Endodermal cell (in vitro differentiated cells): Measurements from ENCODE around the gene PLPP4. TPM values are rescaled to one million over a fixed set of nuclear protein-coding genes. Genes with fewer than 3 reads are reported as not detected.

Source experiments
- DNase-seq: peaks from one replicate; pipeline ENCODE4 v3.0.0-alpha.2; 2017
- H3K27ac ChIP-seq: 2 replicates; pipeline ENCODE4 v1.5.1; 2013; ENCODE audit warnings: mild to moderate bottlenecking, low read depth, low read length, moderate library complexity
- H3K27me3 ChIP-seq: 2 replicates; pipeline ENCODE4 v1.6.1; 2013; ENCODE audit warnings: mild to moderate bottlenecking, low read length, moderate library complexity; ENCODE audit not compliant: insufficient read depth, control insufficient read depth, poor library complexity, severe bottlenecking
- H3K36me3 ChIP-seq: 2 replicates; pipeline ENCODE4 v1.7.0; 2013; ENCODE audit warnings: mild to moderate bottlenecking, low read length, moderate library complexity; ENCODE audit not compliant: control insufficient read depth, insufficient read depth
- H3K4me1 ChIP-seq: one replicate; pipeline ENCODE4 v1.7.0; 2013; ENCODE audit warnings: low read length; ENCODE audit not compliant: control insufficient read depth, insufficient read depth
- H3K4me3 ChIP-seq: 2 replicates; pipeline ENCODE4 v1.5.1; 2013; ENCODE audit warnings: mild to moderate bottlenecking, low read length, moderate library complexity
- H3K9ac ChIP-seq: 2 replicates; pipeline ENCODE4 v1.6.1; 2013; ENCODE audit warnings: mild to moderate bottlenecking, low read length, moderate library complexity; ENCODE audit not compliant: poor library complexity, severe bottlenecking; ENCODE audit errors: extremely low read depth
- H3K9me3 ChIP-seq: 2 replicates; pipeline ENCODE4 v1.6.1; 2013; ENCODE audit warnings: mild to moderate bottlenecking, low read length, moderate library complexity; ENCODE audit not compliant: control insufficient read depth
- H3K27ac Mint-ChIP-seq: 2 replicates; pipeline ENCODE4 v1.8.0; 2020; ENCODE audit warnings: mixed read lengths
- H3K27me3 Mint-ChIP-seq: 2 replicates; pipeline ENCODE4 v1.8.0; 2021; ENCODE audit warnings: mild to moderate bottlenecking, mixed read lengths; ENCODE audit not compliant: insufficient read depth
- H3K36me3 Mint-ChIP-seq: 2 replicates; pipeline ENCODE4 v1.8.0; 2020; ENCODE audit warnings: low read depth, mixed read lengths
- H3K4me1 Mint-ChIP-seq: 2 replicates; pipeline ENCODE4 v1.8.0; 2020; ENCODE audit warnings: mixed read lengths
- H3K4me3 Mint-ChIP-seq: 2 replicates; pipeline ENCODE4 v1.8.0; 2020; ENCODE audit warnings: mild to moderate bottlenecking, moderate library complexity, mixed read lengths
- H3K9me3 Mint-ChIP-seq: 2 replicates; pipeline ENCODE4 v1.8.0; 2020; ENCODE audit warnings: mild to moderate bottlenecking, mixed read lengths
- WGBS, 2 experiments: methylation state at CpG; one replicate each; pipeline versions ENCODE4 v1.1.5 to v1.1.7; 2013; ENCODE audit warnings: missing lambda C conversion rate in 2 of 2, mixed read lengths in 1 of 2; ENCODE audit not compliant: insufficient coverage in 1 of 2, insufficient read length in 1 of 2; 5-methylcytosine and 5-hydroxymethylcytosine counted together
- total RNA-seq, 2 donors: library from RNA; stranded (reverse); fragmentation: NEBNext Ultra II Directional in 1 of 2; extraction: Animal tissue kit (Norgen Biotek cat#: 25700) in 1 of 2; gene quantifications; 2 replicates in 1 of 2; 3 replicates in 1 of 2; pipeline ENCODE4 v1.2.1, GENCODE V29; 2021
- TF ChIP-seq, protein P1 (sequence below): fragments of 200-600 bp; sonication (generic); conservative IDR thresholded peaks from 2 replicates; pipeline ENCODE4 v1.5.0; 2021; ENCODE audit warnings: antibody characterized with exemption, mild to moderate bottlenecking

Gene PLPP4
- total RNA-seq, 2 donors from 2014 or later = 8.7 to 14.4 TPM

DNA sequence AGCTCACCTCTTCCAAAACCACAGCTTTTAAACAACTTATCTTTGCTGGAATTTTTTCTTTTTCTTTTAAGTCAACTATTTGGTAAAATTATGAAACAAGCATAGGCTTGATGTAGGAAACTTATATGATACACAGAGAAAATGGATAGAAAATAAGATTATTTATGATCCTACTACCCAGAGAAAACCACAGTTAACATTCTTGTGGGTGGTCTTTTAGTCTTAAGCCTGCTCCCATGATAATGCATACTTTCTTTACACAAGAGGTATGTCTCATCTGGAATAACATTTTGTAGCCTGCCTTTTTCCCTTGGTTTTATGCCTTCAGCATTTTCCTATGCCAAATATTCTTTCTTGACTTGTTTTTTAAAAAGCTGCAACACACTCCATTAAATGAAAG is 21.4 kb downstream of the PLPP4 start:
- H3K36me3 Mint-ChIP-seq = peaks cover 22% of the 10 kb centered on the region
- Histone ChIP-seq H3K36me3 (no peaks in the 10 kb centered on the region), H3K4me3 (no peak overlapping the region), H3K9me3 (peaks cover 20% of the 10 kb centered on the region), H3K9ac (no peak overlapping the region), H3K27ac (no peak overlapping the region), H3K4me1 (no peaks in the 10 kb centered on the region), H3K27me3 (no peaks in the 10 kb centered on the region)
- no peak overlapping the region for H3K4me3 Mint-ChIP-seq
- peaks cover 28% of the 10 kb centered on the region for H3K9me3 Mint-ChIP-seq
- H3K4me1 Mint-ChIP-seq = no peaks in the 10 kb centered on the region
- no peak overlapping the region for H3K27ac Mint-ChIP-seq
- TF ChIP-seq, protein P1, sequence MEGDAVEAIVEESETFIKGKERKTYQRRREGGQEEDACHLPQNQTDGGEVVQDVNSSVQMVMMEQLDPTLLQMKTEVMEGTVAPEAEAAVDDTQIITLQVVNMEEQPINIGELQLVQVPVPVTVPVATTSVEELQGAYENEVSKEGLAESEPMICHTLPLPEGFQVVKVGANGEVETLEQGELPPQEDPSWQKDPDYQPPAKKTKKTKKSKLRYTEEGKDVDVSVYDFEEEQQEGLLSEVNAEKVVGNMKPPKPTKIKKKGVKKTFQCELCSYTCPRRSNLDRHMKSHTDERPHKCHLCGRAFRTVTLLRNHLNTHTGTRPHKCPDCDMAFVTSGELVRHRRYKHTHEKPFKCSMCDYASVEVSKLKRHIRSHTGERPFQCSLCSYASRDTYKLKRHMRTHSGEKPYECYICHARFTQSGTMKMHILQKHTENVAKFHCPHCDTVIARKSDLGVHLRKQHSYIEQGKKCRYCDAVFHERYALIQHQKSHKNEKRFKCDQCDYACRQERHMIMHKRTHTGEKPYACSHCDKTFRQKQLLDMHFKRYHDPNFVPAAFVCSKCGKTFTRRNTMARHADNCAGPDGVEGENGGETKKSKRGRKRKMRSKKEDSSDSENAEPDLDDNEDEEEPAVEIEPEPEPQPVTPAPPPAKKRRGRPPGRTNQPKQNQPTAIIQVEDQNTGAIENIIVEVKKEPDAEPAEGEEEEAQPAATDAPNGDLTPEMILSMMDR = no peak
- DNase-seq = no peak
- peaks cover 2% of the 10 kb centered on the region for H3K27me3 Mint-ChIP-seq

DNA sequence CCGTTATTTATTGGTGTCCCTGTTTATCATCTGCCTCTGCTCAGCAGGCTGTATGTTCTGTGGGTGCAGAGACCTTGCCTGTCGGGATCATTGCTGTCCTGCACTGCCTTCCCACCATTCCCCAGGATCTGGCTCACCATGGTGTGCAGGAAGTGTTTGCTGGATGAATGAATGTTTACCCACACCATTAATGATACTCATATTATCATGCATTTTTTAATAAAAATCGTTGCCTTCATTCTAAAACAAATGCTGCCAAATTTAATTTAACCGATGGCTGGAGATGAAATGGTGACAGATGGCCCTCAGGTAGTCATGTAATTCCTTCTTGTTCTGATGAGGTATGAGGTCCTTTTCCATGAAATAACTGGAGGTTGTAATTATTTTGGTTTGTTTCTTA is 22.5 kb downstream of the PLPP4 start:
- TF ChIP-seq, protein P1 = no peak
- Histone ChIP-seq H3K4me3 (no peak overlapping the region), H3K4me1 (no peaks in the 10 kb centered on the region), H3K27ac (no peak overlapping the region), H3K36me3 (no peaks in the 10 kb centered on the region), H3K9ac (no peak overlapping the region), H3K9me3 (peaks cover 21% of the 10 kb centered on the region), H3K27me3 (no peaks in the 10 kb centered on the region)
- no peak for DNase-seq
- no peaks in the 10 kb centered on the region for H3K4me1 Mint-ChIP-seq
- H3K36me3 Mint-ChIP-seq = peaks cover 22% of the 10 kb centered on the region
- peaks cover 29% of the 10 kb centered on the region for H3K9me3 Mint-ChIP-seq
- peaks cover 2% of the 10 kb centered on the region for H3K27me3 Mint-ChIP-seq
- no peak overlapping the region for H3K27ac Mint-ChIP-seq
- no peak overlapping the region for H3K4me3 Mint-ChIP-seq
- WGBS, 2 experiments = 88 to 100% methylated on average over 1 to 4 of the region's 4 CpGs

DNA sequence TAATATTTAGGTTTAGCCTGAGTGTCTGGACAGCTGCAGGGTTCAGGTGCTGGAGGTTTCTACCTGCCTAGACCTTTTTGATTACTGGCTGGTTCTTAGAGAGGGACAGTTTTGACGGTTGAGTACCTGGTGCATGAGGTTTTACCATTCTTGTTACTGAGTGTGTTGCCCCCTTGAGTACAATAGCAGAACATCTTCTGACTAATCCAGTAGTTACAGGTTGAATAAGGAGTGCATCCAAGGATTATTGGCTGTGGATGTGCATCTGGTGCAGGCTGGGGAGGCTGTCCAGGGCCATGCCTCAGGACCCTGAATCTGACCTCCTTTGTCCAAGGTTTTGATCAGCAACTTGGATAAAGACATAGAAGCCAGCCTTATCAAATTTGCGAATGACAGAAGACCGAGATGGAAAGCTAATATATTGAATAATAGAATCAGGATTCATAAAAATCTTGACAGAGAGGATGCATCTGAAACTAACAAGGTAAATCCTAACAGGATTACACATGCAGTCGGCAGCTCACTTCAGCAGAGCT is 23.1 kb downstream of the PLPP4 start:
- H3K9me3 Mint-ChIP-seq = peaks cover 29% of the 10 kb centered on the region
- no peaks in the 10 kb centered on the region for H3K27me3 ChIP-seq
- no peak overlapping the region for H3K27ac ChIP-seq
- no peak for DNase-seq
- H3K36me3 ChIP-seq = no peaks in the 10 kb centered on the region
- H3K4me1 ChIP-seq = no peaks in the 10 kb centered on the region
- TF ChIP-seq, protein P1 = peak; percentile 68
- no peak overlapping the region for H3K4me3 Mint-ChIP-seq
- H3K27ac Mint-ChIP-seq = no peak overlapping the region
- H3K36me3 Mint-ChIP-seq = peaks cover 22% of the 10 kb centered on the region
- no peak overlapping the region for H3K9ac ChIP-seq
- peaks cover 21% of the 10 kb centered on the region for H3K9me3 ChIP-seq
- no peaks in the 10 kb centered on the region for H3K4me1 Mint-ChIP-seq
- WGBS, 2 experiments = 90 to 100% methylated on average over 2 to 4 of the region's 4 CpGs
- peaks cover 2% of the 10 kb centered on the region for H3K27me3 Mint-ChIP-seq
- no peak overlapping the region for H3K4me3 ChIP-seq
